Measurements from ENCODE around the gene MPZL2.

The MPZL2 gene

GRCh38 chr11:118227865-118228785 lies 36.0 kb downstream of the MPZL2 start:
- Histone ChIP-seq H3K27me3 (ENCODE audit: low read depth, low read length) (no peaks in the 10 kb centered on the region), H3K27ac (ENCODE audit: low read length) (no peak overlapping the region), H3K4me3 (ENCODE audit: low read length) (no peak overlapping the region), H2AFZ (ENCODE audit: low read depth, low read length) (no peak overlapping the region), H3K36me3 (replicated peaks; ENCODE audit: low read depth, low read length) (no peaks in the 10 kb centered on the region), H3K9me3 (ENCODE audit: insufficient read depth, low read length) (no peaks in the 10 kb centered on the region), H3K4me1 (ENCODE audit: low read length) (peaks cover 29% of the 10 kb centered on the region), H3K4me2 (ENCODE audit: low read length) (0 out of 2 replicates have a peak overlapping the region, but pooled peaks have one; percentile 1), H3K79me2 (ENCODE audit: low read length) (no peaks in the 10 kb centered on the region), H4K20me1 (ENCODE audit: insufficient read depth, low read length) (no peaks in the 10 kb centered on the region), H3K9ac (ENCODE audit: low read length) (no peak overlapping the region)
- no peak for TF ChIP-seq EZH2phosphoT487 (IDR thresholded peaks at IDR 0.05; ENCODE audit: low read depth)
- no peak for TF ChIP-seq CTCF (IDR thresholded peaks at IDR 0.05; ENCODE audit: low read depth, low read length)

- Histone ChIP-seq H4K20me1 (ENCODE audit: insufficient read depth, low read length) (no peaks in the 10 kb centered on the region), H3K9ac (ENCODE audit: low read length) (no peak overlapping the region), H2AFZ (ENCODE audit: low read depth, low read length) (no peak overlapping the region), H3K9me3 (ENCODE audit: insufficient read depth, low read length) (no peaks in the 10 kb centered on the region), H3K4me2 (ENCODE audit: low read length) (no peak overlapping the region), H3K4me3 (ENCODE audit: low read length) (no peak overlapping the region), H3K4me1 (ENCODE audit: low read length) (peaks cover 29% of the 10 kb centered on the region), H3K36me3 (replicated peaks; ENCODE audit: low read depth, low read length) (no peaks in the 10 kb centered on the region), H3K27me3 (ENCODE audit: low read depth, low read length) (no peaks in the 10 kb centered on the region), H3K27ac (ENCODE audit: low read length) (no peak overlapping the region), H3K79me2 (ENCODE audit: low read length) (no peaks in the 10 kb centered on the region)
- TF ChIP-seq CTCF (IDR thresholded peaks at IDR 0.05; ENCODE audit: low read depth, low read length) (no peak), EZH2phosphoT487 (IDR thresholded peaks at IDR 0.05; ENCODE audit: low read depth) (no peak)
Measured at GRCh38 chr11:118226781-118227180, 37.3 kb downstream of the MPZL2 start.

- Histone ChIP-seq H3K4me1 (ENCODE audit: low read length) (peaks cover 29% of the 10 kb centered on the region), H3K27ac (ENCODE audit: low read length) (no peak overlapping the region), H4K20me1 (ENCODE audit: insufficient read depth, low read length) (no peaks in the 10 kb centered on the region)
Measured at GRCh38 chr11:118226296-118226695, 37.8 kb downstream of the MPZL2 start.

More at GRCh38 chr11:118226296-118226695, 37.8 kb downstream of the MPZL2 start:
- Histone ChIP-seq H3K27me3 (ENCODE audit: low read depth, low read length) (no peaks in the 10 kb centered on the region), H3K4me3 (ENCODE audit: low read length) (no peak overlapping the region), H3K36me3 (replicated peaks; ENCODE audit: low read depth, low read length) (no peaks in the 10 kb centered on the region), H3K79me2 (ENCODE audit: low read length) (no peaks in the 10 kb centered on the region), H3K4me2 (ENCODE audit: low read length) (no peak overlapping the region), H2AFZ (ENCODE audit: low read depth, low read length) (no peak overlapping the region), H3K9me3 (ENCODE audit: insufficient read depth, low read length) (no peaks in the 10 kb centered on the region), H3K9ac (ENCODE audit: low read length) (no peak overlapping the region)
- no peak for TF ChIP-seq EZH2phosphoT487 (IDR thresholded peaks at IDR 0.05; ENCODE audit: low read depth)
- TF ChIP-seq CTCF (IDR thresholded peaks at IDR 0.05; ENCODE audit: low read depth, low read length): no peak
